PC-9 (cell line): ENCODE measurements around the gene DDX49.

Experiments used
- EZH2 ChIP-seq: fragments of 200-600 bp; sonication (generic); IDR thresholded peaks from 2 replicates; pipeline ENCODE4 v1.8.0; 2017; ENCODE audit warnings: antibody characterized with exemption, low read depth
- TF ChIP-seq, protein P1 (sequence below): fragments of 200-600 bp; sonication (generic); conservative IDR thresholded peaks from 2 replicates; pipeline ENCODE4 v1.6.1; 2017; ENCODE audit warnings: mixed run types, antibody characterized with exemption, mild to moderate bottlenecking, moderate library complexity

DNA sequence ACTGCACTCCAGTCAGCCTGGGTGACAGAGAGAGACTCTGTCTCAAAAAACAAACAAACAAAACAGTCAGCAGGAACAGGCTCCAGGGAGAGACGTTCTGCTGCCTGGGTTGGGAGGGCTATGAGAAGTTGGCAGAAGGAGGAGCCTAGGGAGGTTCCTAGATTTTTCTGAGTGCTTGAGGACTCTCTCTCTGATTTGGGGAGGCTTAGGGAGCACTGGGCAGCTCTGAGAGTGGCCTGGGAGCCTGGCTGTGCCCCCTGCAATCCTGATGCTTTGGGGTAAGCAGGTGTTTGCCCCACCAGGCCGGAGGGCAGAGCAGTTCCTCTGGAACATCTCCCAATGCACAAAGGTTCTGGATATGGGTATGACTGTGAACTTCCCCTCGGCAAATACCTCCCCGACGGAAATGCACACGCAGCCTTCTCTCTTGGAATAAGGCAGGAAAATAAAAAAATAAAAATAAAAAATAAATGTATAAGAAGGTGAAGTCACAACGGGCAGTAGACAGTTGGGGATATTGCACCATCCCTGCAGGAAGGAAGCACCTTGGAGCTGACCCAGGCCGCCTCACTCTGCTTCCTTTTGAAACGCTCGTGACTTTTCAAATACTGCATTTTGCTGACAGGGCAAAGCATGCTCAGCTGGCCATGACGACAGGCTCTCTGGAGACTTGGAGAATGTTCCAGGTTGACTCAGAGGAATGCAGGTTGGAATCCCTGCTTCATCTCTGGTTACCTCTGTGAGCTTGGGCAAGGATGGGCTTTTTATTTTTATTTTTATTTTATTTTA lies 48.0 kb downstream of the DDX49 start:
- TF ChIP-seq, protein P1, sequence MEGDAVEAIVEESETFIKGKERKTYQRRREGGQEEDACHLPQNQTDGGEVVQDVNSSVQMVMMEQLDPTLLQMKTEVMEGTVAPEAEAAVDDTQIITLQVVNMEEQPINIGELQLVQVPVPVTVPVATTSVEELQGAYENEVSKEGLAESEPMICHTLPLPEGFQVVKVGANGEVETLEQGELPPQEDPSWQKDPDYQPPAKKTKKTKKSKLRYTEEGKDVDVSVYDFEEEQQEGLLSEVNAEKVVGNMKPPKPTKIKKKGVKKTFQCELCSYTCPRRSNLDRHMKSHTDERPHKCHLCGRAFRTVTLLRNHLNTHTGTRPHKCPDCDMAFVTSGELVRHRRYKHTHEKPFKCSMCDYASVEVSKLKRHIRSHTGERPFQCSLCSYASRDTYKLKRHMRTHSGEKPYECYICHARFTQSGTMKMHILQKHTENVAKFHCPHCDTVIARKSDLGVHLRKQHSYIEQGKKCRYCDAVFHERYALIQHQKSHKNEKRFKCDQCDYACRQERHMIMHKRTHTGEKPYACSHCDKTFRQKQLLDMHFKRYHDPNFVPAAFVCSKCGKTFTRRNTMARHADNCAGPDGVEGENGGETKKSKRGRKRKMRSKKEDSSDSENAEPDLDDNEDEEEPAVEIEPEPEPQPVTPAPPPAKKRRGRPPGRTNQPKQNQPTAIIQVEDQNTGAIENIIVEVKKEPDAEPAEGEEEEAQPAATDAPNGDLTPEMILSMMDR, result no peak
- TF ChIP-seq EZH2, result no peak
